GM19463 (cell line): ENCODE measurements around the gene A4GNT.
"Not testable (repeated sequence)": the region's sequence is repeated elsewhere in the genome, so short reads cannot be mapped to it uniquely, and the experiment has no call there.

Source experiments
- ATAC-seq: cut with Tn5 transposase; IDR thresholded peaks from one replicate; pipeline ENCODE4 v1.9.1; 2021; ENCODE audit warnings: mild to moderate bottlenecking, moderate library complexity; ENCODE audit not compliant: unreplicated experiment

A4GNT gene

GRCh38 chr3:138119423-138119766 lies 12.8 kb downstream of the A4GNT start:
- ATAC-seq, result no peak

- peak; percentile 57 for ATAC-seq
Measured at GRCh38 chr3:138118612-138119422, 13.4 kb downstream of the A4GNT start.

DNA sequence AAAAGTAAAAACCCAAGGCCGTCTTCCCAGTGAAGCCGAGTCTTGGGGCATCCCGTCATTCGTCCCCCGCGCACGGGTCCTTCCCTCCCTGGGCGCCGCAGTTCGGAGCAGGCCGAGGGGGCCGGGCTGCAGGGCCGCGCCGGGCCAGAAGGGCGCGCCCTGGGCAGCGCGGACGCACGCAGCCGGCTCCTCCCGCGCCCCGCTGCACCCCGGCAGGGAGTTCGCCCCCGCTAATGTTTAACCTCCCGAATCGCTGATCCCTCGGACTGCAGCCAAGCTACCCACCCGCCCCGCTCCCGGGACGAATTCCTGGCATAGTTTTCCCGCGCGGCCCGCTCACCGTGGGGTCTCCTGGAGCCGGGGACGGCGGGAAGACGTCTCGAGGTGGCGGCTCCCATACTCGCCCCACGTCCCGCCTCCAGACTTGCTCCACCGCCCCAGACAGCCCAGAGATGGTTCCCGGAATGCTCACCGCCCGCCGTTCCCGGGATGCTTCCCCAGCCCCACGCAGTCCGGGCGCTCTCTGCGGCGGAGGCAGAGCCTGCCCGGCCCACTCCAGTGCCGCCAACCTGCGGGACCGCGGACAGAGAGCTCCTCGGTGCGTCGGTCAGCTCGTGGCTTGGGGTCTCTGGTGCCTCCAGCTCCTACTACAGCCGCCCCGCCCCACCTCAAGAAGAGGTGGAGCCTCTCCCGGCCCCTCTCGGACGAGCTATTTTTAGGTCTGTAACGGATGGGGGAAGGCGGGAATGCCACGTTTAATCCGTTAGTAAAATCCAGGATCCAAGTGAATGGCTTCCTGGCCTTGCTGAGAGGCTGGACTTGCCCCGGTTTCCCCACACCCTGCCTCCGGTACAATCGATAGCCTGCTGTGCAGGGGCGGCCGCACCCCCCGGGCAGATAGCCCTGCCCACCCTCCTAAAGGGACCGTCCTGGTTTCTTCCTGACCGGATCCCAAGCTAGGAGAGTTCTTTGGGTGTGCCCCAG lies 16.9 kb downstream of the A4GNT start, which contains the start of gene DZIP1L:
DZIP1L (minus strand) TSS at position 621 of the 984 bp plus-strand sequence. CDS start 11,637 bp downstream, outside the sequence.
- ATAC-seq, result peak; percentile 87

- no peak for ATAC-seq
Measured at GRCh38 chr3:138114431-138114918, 17.7 kb downstream of the A4GNT start.

DNA sequence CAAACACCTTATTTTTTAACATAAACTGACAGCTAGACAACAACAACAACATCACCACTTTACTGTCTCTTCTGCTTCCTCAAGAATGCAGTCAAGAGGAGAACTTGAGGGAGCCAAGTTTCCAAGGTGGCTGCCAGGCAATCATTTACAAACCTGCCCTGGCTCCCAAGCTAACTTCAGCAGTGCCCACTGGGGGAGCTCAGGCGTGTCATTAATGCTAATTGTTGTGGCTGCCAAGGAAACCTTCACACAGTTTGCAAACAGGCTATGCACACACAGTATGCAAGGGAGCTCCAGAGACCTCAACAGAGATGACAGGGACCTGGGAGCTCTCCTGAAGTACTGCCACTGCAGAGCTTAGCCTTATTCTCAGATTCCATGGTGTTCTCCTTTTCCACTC lies 18.9 kb downstream of the A4GNT start:
- ATAC-seq, result no peak

DNA sequence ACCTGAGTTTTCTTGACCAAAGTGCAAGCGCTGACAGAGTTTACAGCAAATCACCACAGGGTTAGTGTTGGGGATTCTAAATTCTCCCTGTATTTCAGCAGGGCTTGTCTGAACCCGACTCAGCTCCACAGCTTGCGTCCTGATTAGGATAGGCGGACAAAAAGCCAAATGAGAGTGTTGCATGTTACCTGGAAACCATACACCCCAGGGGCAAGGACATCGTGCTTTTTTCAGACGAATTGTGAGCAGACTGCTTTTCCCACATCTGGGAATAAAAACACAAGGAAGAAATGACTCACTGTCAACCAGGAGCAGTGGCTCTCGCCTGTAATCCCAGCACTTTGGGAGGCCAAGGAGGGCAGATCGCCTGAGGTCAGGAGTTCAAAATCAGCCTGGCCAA lies 19.8 kb downstream of the A4GNT start:
- no peak for ATAC-seq

GRCh38 chr3:138105598-138105997 lies 26.6 kb downstream of the A4GNT start:
- ATAC-seq, result no peak

DNA sequence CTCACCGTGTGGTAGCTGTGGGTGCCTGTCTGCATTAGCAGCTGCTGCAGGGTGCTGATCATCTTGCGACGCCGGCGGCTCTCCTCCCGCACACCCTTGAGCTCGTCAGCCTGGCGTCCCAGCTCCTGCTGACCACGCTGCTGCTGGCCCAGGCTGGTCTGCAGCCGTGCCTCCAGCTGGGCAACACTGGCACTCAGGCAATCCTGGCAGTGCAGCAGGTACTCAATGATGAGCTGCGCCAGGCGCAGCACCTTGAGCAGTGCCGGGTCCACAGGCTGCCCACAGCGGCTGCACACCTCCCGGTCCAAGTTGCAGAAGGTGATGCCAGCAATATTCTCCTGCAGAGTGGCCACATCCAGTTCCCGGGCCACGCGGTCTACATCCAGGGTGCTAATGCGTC lies 28.7 kb downstream of the A4GNT start:
- ATAC-seq, result no peak

GRCh38 chr3:138101351-138101940 lies 30.7 kb downstream of the A4GNT start:
- ATAC-seq, result not testable (repeated sequence)

GRCh38 chr3:138099417-138099816 lies 32.8 kb downstream of the A4GNT start:
- ATAC-seq, result no peak

- peak; percentile 74 for ATAC-seq
Measured at GRCh38 chr3:138097192-138098172, 34.7 kb downstream of the A4GNT start.

- no peak for ATAC-seq
Measured at GRCh38 chr3:138093721-138094120, 38.5 kb downstream of the A4GNT start.

GRCh38 chr3:138092023-138092422 lies 40.2 kb downstream of the A4GNT start:
- ATAC-seq, result no peak

- no peak for ATAC-seq
Measured at GRCh38 chr3:138089091-138089490, 43.1 kb downstream of the A4GNT start.

DNA sequence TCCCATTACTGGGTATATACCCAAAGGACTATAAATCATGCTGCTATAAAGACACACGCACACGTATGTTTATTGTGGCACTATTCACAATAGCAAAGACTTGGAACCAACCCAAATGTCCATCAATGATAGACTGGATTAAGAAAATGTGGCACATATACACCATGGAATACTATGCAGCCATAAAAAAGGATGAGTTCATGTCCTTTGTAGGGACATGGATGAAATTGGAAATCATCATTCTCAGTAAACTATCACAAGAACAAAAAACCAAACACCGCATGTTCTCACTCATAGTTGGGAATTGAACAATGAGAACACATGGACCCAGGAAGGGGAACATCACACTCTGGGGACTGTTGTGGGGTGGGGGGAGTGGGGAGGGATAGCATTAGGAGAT lies 46.4 kb downstream of the A4GNT start:
- ATAC-seq, result not testable (repeated sequence)

GRCh38 chr3:138084196-138084595 lies 48.0 kb downstream of the A4GNT start:
- no peak for ATAC-seq

GRCh38 chr3:138082992-138083386 lies 49.2 kb downstream of the A4GNT start:
- ATAC-seq, result no peak

DNA sequence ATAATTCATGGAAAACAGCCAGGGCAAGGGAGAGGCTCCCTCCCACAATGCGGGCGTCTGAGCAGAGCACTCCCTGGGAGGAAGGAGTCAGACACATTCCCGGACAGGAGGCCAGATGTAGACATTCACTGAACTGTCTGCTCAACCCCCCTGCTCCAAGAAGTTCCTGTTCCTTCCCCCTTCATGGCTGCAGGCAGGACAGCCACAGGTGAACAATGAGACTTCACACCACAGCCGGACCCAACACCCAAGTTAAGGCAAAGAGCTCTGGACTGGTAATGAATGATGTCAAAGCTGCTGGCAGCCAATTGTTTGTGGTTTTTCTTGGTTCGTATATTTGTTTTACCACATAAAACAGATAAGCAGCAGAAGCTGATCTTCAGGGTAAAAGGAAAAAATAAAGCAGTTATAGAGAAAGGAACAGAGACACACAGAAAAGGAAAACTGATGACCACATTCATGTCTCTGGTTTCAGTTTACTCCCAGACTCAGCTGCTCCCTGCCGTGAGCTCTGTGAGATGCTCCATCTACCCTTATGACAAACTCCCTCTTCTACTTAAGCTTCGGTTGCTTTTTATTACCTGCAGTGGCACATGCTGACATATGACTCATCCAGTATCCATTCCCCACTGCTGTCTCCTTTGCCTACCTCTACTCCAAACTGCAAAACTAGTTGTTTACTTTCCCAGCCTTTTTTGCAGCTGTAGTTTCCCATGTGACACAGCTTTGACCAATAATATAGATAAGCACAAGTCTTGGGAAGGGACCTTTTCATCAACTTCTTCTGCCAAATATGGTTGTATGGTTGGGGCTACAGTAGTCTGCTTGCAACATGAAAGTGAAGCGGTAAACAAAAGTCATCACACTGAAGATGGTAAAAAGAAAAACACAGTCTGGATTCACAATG lies 49.9 kb downstream of the A4GNT start:
- no peak for ATAC-seq
